HG03575 (cell line): Measurements from ENCODE around the gene RNF224.

Experiments
- ATAC-seq: cut with Tn5 transposase; IDR thresholded peaks from one replicate; pipeline ENCODE4 v1.9.1; 2021; ENCODE audit not compliant: unreplicated experiment, insufficient number of reproducible peaks, low FRiP score; ENCODE audit errors: extremely low read depth

RNF224 gene

GRCh38 chr9:137206602-137207001 is 20.7 kb upstream of the RNF224 start:
- ATAC-seq, result no peak

- no peak for ATAC-seq
Observed at GRCh38 chr9:137211532-137211931, 15.8 kb upstream of the RNF224 start.

- ATAC-seq, result no peak
Observed at GRCh38 chr9:137212520-137212919, 14.8 kb upstream of the RNF224 start.

GRCh38 chr9:137213160-137214060 is 13.9 kb upstream of the RNF224 start:
- ATAC-seq, result no peak

GRCh38 chr9:137214620-137215019 is 12.7 kb upstream of the RNF224 start:
- ATAC-seq, result no peak

GRCh38 chr9:137215196-137215986 is 11.9 kb upstream of the RNF224 start:
- no peak for ATAC-seq

GRCh38 chr9:137216188-137216965 is 10.9 kb upstream of the RNF224 start:
- no peak for ATAC-seq

- ATAC-seq, result no peak
Observed at GRCh38 chr9:137217276-137218211, 9.8 kb upstream of the RNF224 start.

- no peak for ATAC-seq
Observed at GRCh38 chr9:137218212-137218753, 9.0 kb upstream of the RNF224 start.

GRCh38 chr9:137218754-137219271 is 8.5 kb upstream of the RNF224 start:
- ATAC-seq, result no peak

GRCh38 chr9:137219757-137220316 is 7.5 kb upstream of the RNF224 start:
- ATAC-seq, result no peak

GRCh38 chr9:137220317-137221094 is 6.8 kb upstream of the RNF224 start:
- ATAC-seq, result no peak

- ATAC-seq, result no peak
Observed at GRCh38 chr9:137221095-137221505, 6.2 kb upstream of the RNF224 start.

- no peak for ATAC-seq
Observed at GRCh38 chr9:137221506-137222111, 5.7 kb upstream of the RNF224 start.

- ATAC-seq, result no peak
Observed at GRCh38 chr9:137222190-137223077, 4.9 kb upstream of the RNF224 start, which contains the start of gene RNF208. Gene RNF208, minus strand, starts transcription at chr9:137222240. Its CDS starts 1,028 bp downstream, at chr9:137221212.
